Measurements from ENCODE around the gene NDUFS2.
A peak's percentile ranks its signal among the peaks of the same experiment; 100 is the strongest.

The NDUFS2 gene

DNA sequence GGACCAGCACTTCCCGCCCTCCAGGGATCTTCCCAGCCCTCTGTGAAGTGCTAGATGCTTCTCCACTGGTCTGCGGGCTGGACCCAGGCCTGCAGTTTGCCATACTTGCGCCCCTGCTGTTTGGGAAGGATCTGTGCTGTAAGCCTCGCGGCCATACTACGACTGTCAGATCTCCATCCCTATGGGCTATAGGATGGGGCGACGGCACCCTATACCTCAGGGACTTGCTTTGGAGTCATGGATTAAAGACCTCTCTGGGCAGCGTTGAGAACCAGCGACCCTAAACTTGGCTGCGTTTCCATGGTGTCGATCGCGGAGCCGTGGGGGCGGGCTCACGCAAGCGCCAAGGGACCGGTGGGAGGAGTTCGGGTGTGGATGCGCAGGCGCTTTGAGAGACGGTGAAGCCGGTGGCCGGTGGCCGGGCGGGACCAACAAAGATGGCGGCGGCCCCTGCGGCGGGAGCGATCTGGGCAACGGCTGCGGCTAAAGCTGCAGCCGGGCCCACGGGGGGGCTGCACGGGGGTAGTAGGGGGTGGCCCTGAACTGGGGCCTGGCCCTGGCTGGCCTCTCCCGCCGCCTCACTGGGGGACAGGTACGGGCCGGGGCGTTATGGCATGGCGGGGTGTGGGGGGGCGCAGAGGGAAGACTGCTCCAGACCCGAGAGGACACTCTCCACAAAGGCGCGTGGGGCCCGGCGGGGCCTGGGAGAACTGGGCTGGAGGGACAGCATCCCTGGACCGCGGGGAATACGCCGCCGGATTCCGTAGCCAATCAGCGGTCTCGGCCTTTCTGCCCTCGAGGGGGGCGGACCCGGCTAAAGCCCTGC lies 42.9 kb upstream of the NDUFS2 start, which contains the start of gene USP21:
Gene USP21 (plus strand): TSS at position 414 of the 826 bp plus-strand sequence. CDS start 1,141 bp downstream, outside the sequence.
- Histone ChIP-seq H3K4me1 (peaks cover 0 to 42% (median 34%) of the 10 kb centered on the region in 4 donors), H3K36me3 (peaks cover 0 to 52% (median 22%) of the 10 kb centered on the region in 3 donors)
- intact Hi-C loops (cut with DNase I; ENCODE audit: low total_unique reads): no loop called here

DNA sequence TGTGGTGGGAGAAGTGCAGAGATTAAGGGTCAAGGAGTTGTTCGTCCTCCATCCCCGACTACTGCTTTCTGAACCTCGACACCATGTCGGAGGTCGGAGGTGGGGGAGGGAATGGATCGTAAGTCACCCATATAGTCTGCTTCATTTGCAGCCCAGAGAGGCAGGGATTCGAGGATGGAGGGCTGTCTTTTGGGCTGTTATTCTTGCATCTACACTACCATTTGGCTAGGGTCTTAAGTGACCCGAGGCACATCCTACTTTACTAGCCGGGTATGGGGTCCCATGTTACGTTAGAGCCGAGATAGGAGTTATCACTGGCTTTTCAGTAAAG lies 42.3 kb upstream of the NDUFS2 start:
- TF ChIP-seq, protein P1, sequence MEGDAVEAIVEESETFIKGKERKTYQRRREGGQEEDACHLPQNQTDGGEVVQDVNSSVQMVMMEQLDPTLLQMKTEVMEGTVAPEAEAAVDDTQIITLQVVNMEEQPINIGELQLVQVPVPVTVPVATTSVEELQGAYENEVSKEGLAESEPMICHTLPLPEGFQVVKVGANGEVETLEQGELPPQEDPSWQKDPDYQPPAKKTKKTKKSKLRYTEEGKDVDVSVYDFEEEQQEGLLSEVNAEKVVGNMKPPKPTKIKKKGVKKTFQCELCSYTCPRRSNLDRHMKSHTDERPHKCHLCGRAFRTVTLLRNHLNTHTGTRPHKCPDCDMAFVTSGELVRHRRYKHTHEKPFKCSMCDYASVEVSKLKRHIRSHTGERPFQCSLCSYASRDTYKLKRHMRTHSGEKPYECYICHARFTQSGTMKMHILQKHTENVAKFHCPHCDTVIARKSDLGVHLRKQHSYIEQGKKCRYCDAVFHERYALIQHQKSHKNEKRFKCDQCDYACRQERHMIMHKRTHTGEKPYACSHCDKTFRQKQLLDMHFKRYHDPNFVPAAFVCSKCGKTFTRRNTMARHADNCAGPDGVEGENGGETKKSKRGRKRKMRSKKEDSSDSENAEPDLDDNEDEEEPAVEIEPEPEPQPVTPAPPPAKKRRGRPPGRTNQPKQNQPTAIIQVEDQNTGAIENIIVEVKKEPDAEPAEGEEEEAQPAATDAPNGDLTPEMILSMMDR (IDR thresholded peaks at IDR 0.05): no peak
- intact Hi-C loops (cut with DNase I; ENCODE audit: low total_unique reads): no loop called here
- Histone ChIP-seq H3K27me3 (no peaks in the 10 kb centered on the region), H3K27ac (peak overlapping the region; percentile 90 to 95), H3K4me3 (peak overlapping the region; percentile 83 to 92), H3K36me3 (peaks cover 0 to 58% (median 22%) of the 10 kb centered on the region in 3 donors), H3K9me3 (no peaks in the 10 kb centered on the region), H3K4me1 (peaks cover 0 to 39% (median 29%) of the 10 kb centered on the region in 4 donors)
- no peak for DNase-seq

More for the DNA sequence above, 42.9 kb upstream of the NDUFS2 start, which contains the start of gene USP21:
- no peaks in the 10 kb centered on the region for H3K9me3 ChIP-seq
- TF ChIP-seq, protein P1 (IDR thresholded peaks at IDR 0.05): no peak
- peak; percentile 93 to 95 for DNase-seq
- H3K4me3 ChIP-seq: peak within 1 kb of the TSS; percentile 83 to 92
- peak within 1 kb of the TSS; percentile 90 to 95 for H3K27ac ChIP-seq
- H3K27me3 ChIP-seq: no peaks in the 10 kb centered on the region

DNA sequence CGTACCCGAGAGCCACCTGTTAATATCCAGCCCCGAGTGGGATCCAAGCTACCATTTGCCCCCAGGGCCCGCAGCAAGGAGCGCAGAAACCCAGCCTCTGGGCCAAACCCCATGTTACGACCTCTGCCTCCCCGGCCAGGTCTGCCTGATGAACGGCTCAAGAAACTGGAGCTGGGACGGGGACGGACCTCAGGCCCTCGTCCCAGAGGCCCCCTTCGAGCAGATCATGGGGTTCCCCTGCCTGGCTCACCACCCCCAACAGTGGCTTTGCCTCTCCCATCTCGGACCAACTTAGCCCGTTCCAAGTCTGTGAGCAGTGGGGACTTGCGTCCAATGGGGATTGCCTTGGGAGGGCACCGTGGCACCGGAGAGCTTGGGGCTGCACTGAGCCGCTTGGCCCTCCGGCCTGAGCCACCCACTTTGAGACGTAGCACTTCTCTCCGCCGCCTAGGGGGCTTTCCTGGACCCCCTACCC lies 41.5 kb upstream of the NDUFS2 start:
- TF ChIP-seq, protein P1 (IDR thresholded peaks at IDR 0.05): no peak
- H3K27ac ChIP-seq: peak overlapping the region in 1 of 2 donors; percentile 95
- H3K36me3 ChIP-seq: peaks cover 0 to 60% (median 22%) of the 10 kb centered on the region in 3 donors
- intact Hi-C loops (cut with DNase I; ENCODE audit: low total_unique reads): no loop called here
- peak overlapping the region in 1 of 2 donors; percentile 83 for H3K4me3 ChIP-seq
- H3K27me3 ChIP-seq: no peaks in the 10 kb centered on the region
- DNase-seq: peak in 1 of 2 donors; percentile 63
- no peaks in the 10 kb centered on the region for H3K9me3 ChIP-seq
- H3K4me1 ChIP-seq: peaks cover 0 to 41% (median 31%) of the 10 kb centered on the region in 4 donors

DNA sequence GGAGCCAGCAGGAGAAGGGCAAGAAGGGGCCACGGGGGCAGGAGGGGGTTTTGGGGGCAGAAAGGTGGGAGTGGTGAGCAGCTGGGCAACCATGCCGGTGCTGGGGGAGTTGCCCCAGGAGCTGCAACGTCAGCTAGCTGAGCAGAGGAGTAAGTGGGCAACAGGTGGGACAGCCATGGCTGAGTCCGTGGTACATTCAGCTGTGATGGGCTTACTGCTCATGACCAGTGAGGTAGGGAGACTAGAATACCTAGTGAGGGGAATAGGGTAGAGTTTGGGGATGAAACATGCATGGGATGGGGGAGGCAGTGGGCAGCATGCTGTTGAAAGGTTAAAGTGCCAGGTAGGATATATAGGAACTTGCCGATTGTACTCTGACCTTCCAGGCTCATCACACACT lies 40.5 kb upstream of the NDUFS2 start:
- Histone ChIP-seq H3K27me3 (no peaks in the 10 kb centered on the region), H3K36me3 (peaks cover 0 to 60% (median 21%) of the 10 kb centered on the region in 3 donors), H3K9me3 (no peaks in the 10 kb centered on the region), H3K4me1 (peaks cover 0 to 43% (median 31%) of the 10 kb centered on the region in 4 donors), H3K4me3 (no peak overlapping the region), H3K27ac (no peak overlapping the region)
- intact Hi-C loops (cut with DNase I; ENCODE audit: low total_unique reads): no loop called here
- peak in 1 of 2 donors; percentile 45 for DNase-seq
- TF ChIP-seq, protein P1 (IDR thresholded peaks at IDR 0.05): no peak

DNA sequence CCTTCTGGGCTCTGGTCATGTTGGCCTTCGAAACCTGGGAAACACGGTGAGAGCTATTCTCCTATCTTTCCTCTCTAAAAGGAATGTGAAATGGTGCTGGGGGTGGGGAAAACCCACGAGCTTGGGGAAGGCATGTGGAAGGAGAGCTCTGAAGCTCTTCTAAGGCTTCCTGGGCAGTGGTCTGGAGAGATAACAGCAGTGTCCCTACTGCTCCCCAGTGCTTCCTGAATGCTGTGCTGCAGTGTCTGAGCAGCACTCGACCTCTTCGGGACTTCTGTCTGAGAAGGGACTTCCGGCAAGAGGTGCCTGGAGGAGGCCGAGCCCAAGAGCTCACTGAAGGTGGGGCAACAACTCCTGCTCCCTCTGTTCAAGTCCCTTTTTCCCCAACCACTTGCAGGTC lies 40.1 kb upstream of the NDUFS2 start:
- Histone ChIP-seq H3K9me3 (no peaks in the 10 kb centered on the region), H3K4me1 (peaks cover 0 to 47% (median 34%) of the 10 kb centered on the region in 4 donors), H3K4me3 (no peak overlapping the region), H3K36me3 (peaks cover 0 to 56% (median 17%) of the 10 kb centered on the region in 3 donors), H3K27me3 (no peaks in the 10 kb centered on the region), H3K27ac (no peak overlapping the region)
- TF ChIP-seq, protein P1 (IDR thresholded peaks at IDR 0.05): no peak
- intact Hi-C loops (cut with DNase I; ENCODE audit: low total_unique reads): no loop called here
- DNase-seq: peak in 1 of 2 donors; percentile 45
